Measurements from ENCODE around the gene GPX3.

The GPX3 gene

GRCh38 chr5:151027961-151028479 is 7.6 kb downstream of the GPX3 start:
- no peak overlapping the region for H3K9ac ChIP-seq (ENCODE audit: insufficient read length, low read depth)
- no peak overlapping the region for H3K4me3 ChIP-seq (ENCODE audit: insufficient read length, low read depth)
- no peaks in the 10 kb centered on the region for H3K4me1 ChIP-seq (ENCODE audit: insufficient read depth, insufficient read length)
- no peak for DNase-seq (ENCODE audit: low read depth, low spot score)
- H3K27me3 ChIP-seq (ENCODE audit: insufficient read depth, insufficient read length), result no peaks in the 10 kb centered on the region
- TF ChIP-seq YY1 (IDR thresholded peaks at IDR 0.05; ENCODE audit: insufficient read depth, insufficient read length) (no peak), ZNF274 (IDR thresholded peaks at IDR 0.05; ENCODE audit: low read depth, low read length) (no peak), SUZ12 (IDR thresholded peaks at IDR 0.05; ENCODE audit: extremely low read depth, insufficient read depth, insufficient read length) (no peak)
- no peaks in the 10 kb centered on the region for H3K9me3 ChIP-seq (ENCODE audit: insufficient read depth, low read length)
- H3K36me3 ChIP-seq (ENCODE audit: insufficient read depth, insufficient read length, low read length), result peaks cover 70% of the 10 kb centered on the region

GRCh38 chr5:151028717-151029116 is 8.3 kb downstream of the GPX3 start:
- H3K9ac ChIP-seq (ENCODE audit: insufficient read length, low read depth), result no peak overlapping the region
- DNase-seq (ENCODE audit: low read depth, low spot score), result no peak
- no peaks in the 10 kb centered on the region for H3K4me1 ChIP-seq (ENCODE audit: insufficient read depth, insufficient read length)
- no peaks in the 10 kb centered on the region for H3K9me3 ChIP-seq (ENCODE audit: insufficient read depth, low read length)
- peaks cover 74% of the 10 kb centered on the region for H3K36me3 ChIP-seq (ENCODE audit: insufficient read depth, insufficient read length, low read length)
- no peak for TF ChIP-seq ZNF274 (IDR thresholded peaks at IDR 0.05; ENCODE audit: low read depth, low read length)
- no peak for TF ChIP-seq YY1 (IDR thresholded peaks at IDR 0.05; ENCODE audit: insufficient read depth, insufficient read length)
- TF ChIP-seq SUZ12 (IDR thresholded peaks at IDR 0.05; ENCODE audit: extremely low read depth, insufficient read depth, insufficient read length), result no peak
- no peak overlapping the region for H3K4me3 ChIP-seq (ENCODE audit: insufficient read length, low read depth)
- H3K27me3 ChIP-seq (ENCODE audit: insufficient read depth, insufficient read length), result no peaks in the 10 kb centered on the region

- Histone ChIP-seq H3K4me1 (ENCODE audit: insufficient read depth, insufficient read length) (no peaks in the 10 kb centered on the region), H3K4me3 (ENCODE audit: insufficient read length, low read depth) (no peak overlapping the region), H3K9me3 (ENCODE audit: insufficient read depth, low read length) (no peaks in the 10 kb centered on the region), H3K27me3 (ENCODE audit: insufficient read depth, insufficient read length) (no peaks in the 10 kb centered on the region), H3K36me3 (ENCODE audit: insufficient read depth, insufficient read length, low read length) (peaks cover 81% of the 10 kb centered on the region), H3K9ac (ENCODE audit: insufficient read length, low read depth) (no peak overlapping the region)
- no peak for DNase-seq (ENCODE audit: low read depth, low spot score)
- no peak for TF ChIP-seq SUZ12 (IDR thresholded peaks at IDR 0.05; ENCODE audit: extremely low read depth, insufficient read depth, insufficient read length)
- TF ChIP-seq ZNF274 (IDR thresholded peaks at IDR 0.05; ENCODE audit: low read depth, low read length), result no peak
- TF ChIP-seq YY1 (IDR thresholded peaks at IDR 0.05; ENCODE audit: insufficient read depth, insufficient read length), result no peak
Observed at GRCh38 chr5:151029179-151030055, 9.0 kb downstream of the GPX3 start.

- Histone ChIP-seq H3K9me3 (ENCODE audit: insufficient read depth, low read length) (no peaks in the 10 kb centered on the region), H3K4me1 (ENCODE audit: insufficient read depth, insufficient read length) (no peaks in the 10 kb centered on the region), H3K4me3 (ENCODE audit: insufficient read length, low read depth) (no peak overlapping the region), H3K9ac (ENCODE audit: insufficient read length, low read depth) (no peak overlapping the region), H3K36me3 (ENCODE audit: insufficient read depth, insufficient read length, low read length) (peaks cover 85% of the 10 kb centered on the region), H3K27me3 (ENCODE audit: insufficient read depth, insufficient read length) (no peaks in the 10 kb centered on the region)
- TF ChIP-seq SUZ12 (IDR thresholded peaks at IDR 0.05; ENCODE audit: extremely low read depth, insufficient read depth, insufficient read length) (no peak), YY1 (IDR thresholded peaks at IDR 0.05; ENCODE audit: insufficient read depth, insufficient read length) (no peak), ZNF274 (IDR thresholded peaks at IDR 0.05; ENCODE audit: low read depth, low read length) (no peak)
- no peak for DNase-seq (ENCODE audit: low read depth, low spot score)
Observed at GRCh38 chr5:151030056-151030336, 9.6 kb downstream of the GPX3 start.

GRCh38 chr5:151030379-151030778 is 10.0 kb downstream of the GPX3 start:
- Histone ChIP-seq H3K4me1 (ENCODE audit: insufficient read depth, insufficient read length) (no peaks in the 10 kb centered on the region), H3K9me3 (ENCODE audit: insufficient read depth, low read length) (no peaks in the 10 kb centered on the region), H3K4me3 (ENCODE audit: insufficient read length, low read depth) (no peak overlapping the region), H3K36me3 (ENCODE audit: insufficient read depth, insufficient read length, low read length) (peaks cover 89% of the 10 kb centered on the region), H3K9ac (ENCODE audit: insufficient read length, low read depth) (no peak overlapping the region), H3K27me3 (ENCODE audit: insufficient read depth, insufficient read length) (no peaks in the 10 kb centered on the region)
- no peak for DNase-seq (ENCODE audit: low read depth, low spot score)
- TF ChIP-seq ZNF274 (IDR thresholded peaks at IDR 0.05; ENCODE audit: low read depth, low read length) (no peak), YY1 (IDR thresholded peaks at IDR 0.05; ENCODE audit: insufficient read depth, insufficient read length) (no peak), SUZ12 (IDR thresholded peaks at IDR 0.05; ENCODE audit: extremely low read depth, insufficient read depth, insufficient read length) (no peak)

GRCh38 chr5:151031554-151031953 is 11.2 kb downstream of the GPX3 start:
- TF ChIP-seq SUZ12 (IDR thresholded peaks at IDR 0.05; ENCODE audit: extremely low read depth, insufficient read depth, insufficient read length), result no peak
- no peak for TF ChIP-seq ZNF274 (IDR thresholded peaks at IDR 0.05; ENCODE audit: low read depth, low read length)
- no peaks in the 10 kb centered on the region for H3K27me3 ChIP-seq (ENCODE audit: insufficient read depth, insufficient read length)
- H3K36me3 ChIP-seq (ENCODE audit: insufficient read depth, insufficient read length, low read length), result peaks cover 95% of the 10 kb centered on the region
- H3K4me1 ChIP-seq (ENCODE audit: insufficient read depth, insufficient read length), result no peaks in the 10 kb centered on the region
- no peak overlapping the region for H3K9ac ChIP-seq (ENCODE audit: insufficient read length, low read depth)
- no peak for DNase-seq (ENCODE audit: low read depth, low spot score)
- no peaks in the 10 kb centered on the region for H3K9me3 ChIP-seq (ENCODE audit: insufficient read depth, low read length)
- no peak overlapping the region for H3K4me3 ChIP-seq (ENCODE audit: insufficient read length, low read depth)

- Histone ChIP-seq H3K9me3 (ENCODE audit: insufficient read depth, low read length) (no peaks in the 10 kb centered on the region), H3K27me3 (ENCODE audit: insufficient read depth, insufficient read length) (no peaks in the 10 kb centered on the region), H3K4me3 (ENCODE audit: insufficient read length, low read depth) (no peak overlapping the region), H3K9ac (ENCODE audit: insufficient read length, low read depth) (no peak overlapping the region), H3K4me1 (ENCODE audit: insufficient read depth, insufficient read length) (peaks cover 7% of the 10 kb centered on the region), H3K36me3 (ENCODE audit: insufficient read depth, insufficient read length, low read length) (peaks cover 92% of the 10 kb centered on the region)
- TF ChIP-seq YY1 (IDR thresholded peaks at IDR 0.05; ENCODE audit: insufficient read depth, insufficient read length) (no peak), ZNF274 (IDR thresholded peaks at IDR 0.05; ENCODE audit: low read depth, low read length) (no peak), SUZ12 (IDR thresholded peaks at IDR 0.05; ENCODE audit: extremely low read depth, insufficient read depth, insufficient read length) (no peak)
- DNase-seq (ENCODE audit: low read depth, low spot score), result no peak
Observed at GRCh38 chr5:151033217-151033934, 13.0 kb downstream of the GPX3 start.
